NCI-H2196 treated with DMSO at 0.1 percent for 48 hours (cell line): ENCODE measurements around the gene AHSP.
"Not testable (repeated sequence)": the region's sequence is repeated elsewhere in the genome, so short reads cannot be mapped to it uniquely, and the experiment has no call there.

Experiments
- DNase-seq: peaks from one replicate; lab custom pipeline; 2025; ENCODE audit not compliant: unreplicated experiment; lab: John Stamatoyannopoulos, UW

The AHSP gene

GRCh38 chr16:31527734-31528274, at the start of gene AHSP:
Gene AHSP, plus strand, starts transcription at chr16:31527900. Its CDS starts 240 bp downstream, at chr16:31528140.
- no peak for DNase-seq

- DNase-seq = no peak
Observed at GRCh38 chr16:31478956-31479355, 48.7 kb upstream of the AHSP start.

DNA sequence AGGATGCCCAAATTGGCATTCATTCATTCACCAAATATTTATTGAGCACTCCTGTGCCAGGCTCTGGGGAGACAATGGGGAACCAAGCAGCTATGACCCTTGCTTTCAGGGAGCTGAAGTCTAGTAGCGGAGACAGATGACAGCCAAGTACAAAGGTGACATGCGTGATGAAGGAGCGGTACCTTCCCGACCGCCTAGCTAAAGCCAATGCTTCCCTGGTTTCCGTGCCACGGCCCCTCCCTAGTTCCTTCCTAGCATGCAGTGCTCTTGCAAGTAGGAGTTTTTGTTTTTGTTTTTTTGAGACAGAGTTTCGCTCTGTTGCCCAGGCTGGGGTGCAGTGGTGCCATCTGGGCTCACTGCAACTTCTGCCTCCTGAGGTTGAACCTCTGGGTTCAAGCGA, 47.9 kb upstream of the AHSP start:
- no peak for DNase-seq

GRCh38 chr16:31480851-31481536, 46.7 kb upstream of the AHSP start:
- DNase-seq = no peak

GRCh38 chr16:31483081-31483480, 44.6 kb upstream of the AHSP start, which contains the start of gene SLC5A2:
Gene SLC5A2, plus strand, starts transcription at chr16:31483123. Its CDS starts 14 bp downstream, at chr16:31483137.
- no peak for DNase-seq

DNA sequence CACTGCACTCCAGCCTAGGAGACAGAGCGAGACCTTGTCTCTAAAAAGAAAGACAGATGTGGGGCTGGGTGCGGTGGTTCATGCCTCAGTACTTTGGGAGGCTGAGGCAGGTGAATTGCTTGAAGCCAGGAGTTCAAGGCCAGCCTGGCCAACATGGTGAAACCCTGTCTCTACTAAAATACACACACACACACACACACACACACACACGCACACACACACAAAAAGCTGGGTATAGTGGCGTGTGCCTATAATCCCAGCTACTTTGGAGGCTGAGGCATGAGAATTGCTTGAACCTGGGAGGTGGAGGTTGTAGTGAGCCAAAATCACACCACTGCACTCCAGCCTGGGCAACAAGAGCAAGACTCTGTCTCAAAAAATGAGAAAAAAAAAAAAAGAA, 43.7 kb upstream of the AHSP start:
- not testable (repeated sequence) for DNase-seq

GRCh38 chr16:31484491-31485171, 43.1 kb upstream of the AHSP start:
- DNase-seq = no peak

GRCh38 chr16:31485571-31485970, 42.1 kb upstream of the AHSP start:
- no peak for DNase-seq

DNA sequence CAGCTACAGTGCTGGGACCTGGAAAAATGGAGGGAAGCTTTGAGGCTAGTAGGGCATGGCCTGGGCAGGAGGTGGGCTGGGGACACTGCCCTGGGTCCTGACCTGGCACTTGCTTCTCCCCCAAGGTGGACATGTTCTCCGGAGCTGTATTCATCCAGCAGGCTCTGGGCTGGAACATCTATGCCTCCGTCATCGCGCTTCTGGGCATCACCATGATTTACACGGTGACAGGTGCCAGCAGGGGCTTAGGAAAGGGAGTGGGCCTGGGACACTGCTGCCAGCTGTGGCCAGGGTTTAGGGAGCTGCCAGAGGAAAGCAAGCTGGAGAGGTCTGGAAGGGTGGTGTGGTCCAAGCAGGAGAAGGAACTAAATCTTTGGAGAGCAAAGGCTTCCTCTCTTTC, 41.7 kb upstream of the AHSP start:
- no peak for DNase-seq

DNA sequence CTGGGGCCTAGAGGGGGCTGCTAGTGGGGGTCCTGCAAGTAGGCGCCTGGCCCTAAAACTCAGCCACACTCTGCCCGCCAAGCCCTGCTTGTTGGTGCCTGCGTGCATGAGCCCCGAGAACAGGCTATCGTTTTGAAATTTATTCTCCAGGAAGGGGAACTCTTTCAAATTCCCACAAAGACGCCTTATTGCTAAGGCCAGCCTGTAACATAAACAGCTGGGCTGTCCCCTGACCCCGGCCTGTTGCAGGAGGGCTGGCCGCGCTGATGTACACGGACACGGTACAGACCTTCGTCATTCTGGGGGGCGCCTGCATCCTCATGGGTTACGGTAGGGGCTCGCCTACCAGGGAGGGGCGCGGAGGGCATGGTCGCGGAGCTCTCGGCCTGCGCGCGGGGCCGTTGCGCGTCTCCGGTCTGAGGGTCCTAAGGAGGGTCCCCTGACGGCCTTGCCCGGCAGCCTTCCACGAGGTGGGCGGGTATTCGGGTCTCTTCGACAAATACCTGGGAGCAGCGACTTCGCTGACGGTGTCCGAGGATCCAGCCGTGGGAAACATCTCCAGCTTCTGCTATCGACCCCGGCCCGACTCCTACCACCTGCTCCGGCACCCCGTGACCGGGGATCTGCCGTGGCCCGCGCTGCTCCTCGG, 40.5 kb upstream of the AHSP start:
- DNase-seq = no peak

- peak; percentile 65 for DNase-seq
Observed at GRCh38 chr16:31487720-31488467, 39.8 kb upstream of the AHSP start.

DNA sequence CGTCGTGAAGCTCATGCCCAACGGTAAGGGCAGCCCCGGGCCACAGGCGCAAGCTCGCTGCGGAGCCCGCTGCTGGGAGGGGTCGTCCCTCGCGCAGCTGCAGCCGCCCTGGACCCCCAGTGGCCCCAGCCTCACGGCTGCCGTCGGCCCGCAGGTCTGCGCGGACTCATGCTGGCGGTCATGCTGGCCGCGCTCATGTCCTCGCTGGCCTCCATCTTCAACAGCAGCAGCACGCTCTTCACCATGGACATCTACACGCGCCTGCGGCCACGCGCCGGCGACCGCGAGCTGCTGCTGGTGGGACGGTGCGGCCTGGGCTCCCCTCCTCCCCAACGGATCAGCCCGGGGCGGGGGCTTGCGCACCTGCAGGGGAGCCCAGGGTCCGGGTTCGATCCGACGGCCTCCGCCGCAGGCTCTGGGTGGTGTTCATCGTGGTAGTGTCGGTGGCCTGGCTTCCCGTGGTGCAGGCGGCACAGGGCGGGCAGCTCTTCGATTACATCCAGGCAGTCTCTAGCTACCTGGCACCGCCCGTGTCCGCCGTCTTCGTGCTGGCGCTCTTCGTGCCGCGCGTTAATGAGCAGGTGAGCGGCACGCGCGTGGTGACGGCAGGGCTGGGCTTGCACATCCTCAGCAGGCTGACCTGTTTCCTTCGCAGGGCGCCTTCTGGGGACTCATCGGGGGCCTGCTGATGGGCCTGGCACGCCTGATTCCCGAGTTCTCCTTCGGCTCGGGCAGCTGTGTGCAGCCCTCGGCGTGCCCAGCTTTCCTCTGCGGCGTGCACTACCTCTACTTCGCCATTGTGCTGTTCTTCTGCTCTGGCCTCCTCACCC, 39.0 kb upstream of the AHSP start:
- DNase-seq = no peak

DNA sequence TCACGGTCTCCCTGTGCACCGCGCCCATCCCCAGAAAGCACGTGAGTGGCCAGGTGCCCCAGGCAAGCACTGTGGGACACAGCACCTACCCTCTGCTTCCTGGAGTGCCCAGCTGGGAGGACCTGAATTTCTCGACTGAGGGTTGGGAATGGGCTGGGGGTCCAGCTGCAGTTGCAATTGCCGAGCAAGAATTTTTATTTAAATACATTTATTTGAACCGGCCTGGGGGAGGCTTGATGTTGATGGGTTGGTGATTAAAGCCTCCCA, 38.5 kb upstream of the AHSP start:
- no peak for DNase-seq

DNA sequence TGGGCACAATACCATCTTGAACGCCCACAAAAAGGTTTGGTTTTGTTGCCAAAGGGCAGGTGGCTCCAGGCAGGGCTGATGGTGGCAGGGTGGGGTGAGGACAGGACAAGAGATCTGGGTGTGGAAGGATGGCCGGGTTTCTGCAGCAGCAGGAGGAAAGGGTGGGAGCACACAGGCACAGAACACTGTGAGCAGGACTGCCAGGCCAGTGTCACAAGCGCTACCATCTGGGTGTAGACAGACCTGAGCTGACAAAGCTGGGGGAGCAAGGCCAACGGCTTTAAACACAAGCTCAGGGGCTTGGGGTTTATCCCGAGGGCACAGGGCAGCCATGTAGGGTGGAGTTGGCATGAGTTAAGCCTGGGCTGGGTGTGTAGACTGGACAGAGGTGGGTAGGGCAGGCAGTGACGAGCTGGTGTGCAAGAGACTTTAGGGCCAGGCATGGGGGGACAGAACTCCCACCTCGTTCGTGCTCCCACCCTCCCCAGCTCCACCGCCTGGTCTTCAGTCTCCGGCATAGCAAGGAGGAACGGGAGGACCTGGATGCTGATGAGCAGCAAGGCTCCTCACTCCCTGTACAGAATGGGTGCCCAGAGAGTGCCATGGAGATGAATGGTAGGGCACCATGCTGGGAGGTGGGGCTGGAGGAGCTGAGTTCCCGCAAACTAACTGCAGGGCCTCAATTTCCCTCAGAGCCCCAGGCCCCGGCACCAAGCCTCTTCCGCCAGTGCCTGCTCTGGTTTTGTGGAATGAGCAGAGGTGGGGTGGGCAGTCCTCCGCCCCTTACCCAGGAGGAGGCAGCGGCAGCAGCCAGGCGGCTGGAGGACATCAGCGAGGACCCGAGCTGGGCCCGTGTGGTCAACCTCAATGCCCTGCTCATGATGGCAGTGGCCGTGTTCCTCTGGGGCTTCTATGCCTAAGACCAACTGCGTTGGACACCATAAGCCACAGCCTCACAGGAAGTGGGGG, 37.8 kb upstream of the AHSP start:
- DNase-seq = no peak

- DNase-seq = no peak
Observed at GRCh38 chr16:31491778-31492418, 35.8 kb upstream of the AHSP start.

GRCh38 chr16:31493506-31494125, 34.1 kb upstream of the AHSP start:
- no peak for DNase-seq

- no peak for DNase-seq
Observed at GRCh38 chr16:31496670-31497069, 31.0 kb upstream of the AHSP start.

DNA sequence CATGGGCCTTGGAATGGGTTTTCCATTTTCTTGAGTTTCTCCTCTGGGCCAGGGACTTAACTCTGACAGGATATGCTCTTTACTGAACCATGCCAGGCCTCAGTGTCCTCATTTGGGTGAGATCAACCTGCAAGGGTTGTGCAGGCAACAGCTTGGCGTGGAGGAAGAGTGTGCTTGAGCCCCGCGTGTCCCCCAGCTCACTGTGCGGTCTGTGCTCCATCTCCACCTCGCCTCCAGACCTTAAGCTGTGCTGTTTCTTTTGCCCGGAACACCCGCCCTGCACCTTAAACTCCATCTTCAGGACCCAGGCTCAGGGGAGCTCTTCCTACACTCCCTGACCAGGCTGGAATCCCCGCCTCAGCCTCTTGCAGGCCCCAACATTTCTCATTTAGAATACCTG, 29.2 kb upstream of the AHSP start:
- DNase-seq = no peak
